H9 (cell line): ENCODE data around the gene MMP24OS. TPM values are rescaled to one million over a fixed set of nuclear protein-coding genes. Genes with fewer than 3 reads are reported as not detected.

Experiments
- DNase-seq: peaks from one replicate; pipeline ENCODE4 v3.0.0-alpha.2; 2017
- H2AFZ ChIP-seq: one replicate; pipeline ENCODE4 v1.6.1; 2013; ENCODE audit warnings: mild to moderate bottlenecking, low read length, control low read depth, moderate library complexity
- H2AK5ac ChIP-seq: 2 replicates; pipeline ENCODE4 v1.6.1; 2013; ENCODE audit warnings: low read length, control low read depth, mixed read lengths; ENCODE audit not compliant: insufficient read length
- H2BK120ac ChIP-seq: one replicate; pipeline ENCODE4 v1.6.1; 2013; ENCODE audit warnings: low read depth, mild to moderate bottlenecking, low read length, control low read depth, inconsistent platforms; ENCODE audit not compliant: poor library complexity, severe bottlenecking
- H2BK12ac ChIP-seq: 2 replicates; pipeline ENCODE4 v1.6.1; 2013; ENCODE audit warnings: low read length, control low read depth, mixed read lengths, low read depth; ENCODE audit not compliant: insufficient read length
- H2BK15ac ChIP-seq: 2 replicates; pipeline ENCODE4 v1.6.1; 2013; ENCODE audit warnings: low read depth, low read length, control low read depth
- H2BK20ac ChIP-seq: one replicate; pipeline ENCODE4 v1.6.1; 2013; ENCODE audit warnings: low read depth, mild to moderate bottlenecking, low read length, control low read depth, inconsistent platforms; ENCODE audit not compliant: poor library complexity, severe bottlenecking
- H2BK5ac ChIP-seq: 2 replicates; pipeline ENCODE4 v1.6.1; 2013; ENCODE audit warnings: low read length, control low read depth, mixed read lengths; ENCODE audit not compliant: insufficient read length
- H3K14ac ChIP-seq: 2 replicates; pipeline ENCODE4 v1.6.1; 2013; ENCODE audit warnings: low read length, control low read depth; ENCODE audit not compliant: insufficient read depth
- H3K18ac ChIP-seq: 2 replicates; pipeline ENCODE4 v1.6.1; 2013; ENCODE audit warnings: low read depth, mild to moderate bottlenecking, mixed read lengths, low read length, control low read depth; ENCODE audit not compliant: insufficient read length
- H3K23ac ChIP-seq: 2 replicates; pipeline ENCODE4 v1.6.1; 2013; ENCODE audit warnings: low read length, control low read depth, mixed read lengths, low read depth; ENCODE audit not compliant: insufficient read length
- H3K23me2 ChIP-seq: 2 replicates; pipeline ENCODE4 v1.6.1; 2013; ENCODE audit warnings: low read depth, mild to moderate bottlenecking, mixed read lengths, low read length, control low read depth; ENCODE audit not compliant: insufficient read length, poor library complexity, severe bottlenecking
- H3K27ac ChIP-seq: 2 replicates; pipeline ENCODE4 v1.5.1; 2013; ENCODE audit warnings: low read length, control low read depth, mixed read lengths, low read depth; ENCODE audit not compliant: insufficient read length
- H3K27me3 ChIP-seq: 2 replicates; pipeline ENCODE4 v1.6.1; 2013; ENCODE audit warnings: low read length, control low read depth, inconsistent platforms; ENCODE audit not compliant: insufficient read depth
- H3K4ac ChIP-seq: 2 replicates; pipeline ENCODE4 v1.6.1; 2013; ENCODE audit warnings: low read depth, mild to moderate bottlenecking, control low read depth, inconsistent platforms, low read length, moderate library complexity
- H3K4me1 ChIP-seq: 2 replicates; pipeline ENCODE4 v1.6.1; 2013; ENCODE audit warnings: low read length, control low read depth, inconsistent platforms; ENCODE audit not compliant: insufficient read depth
- H3K4me2 ChIP-seq: 2 replicates; pipeline ENCODE4 v1.6.1; 2013; ENCODE audit warnings: low read length, control low read depth, mixed read lengths; ENCODE audit not compliant: insufficient read length, insufficient read depth
- H3K56ac ChIP-seq: 2 replicates; pipeline ENCODE4 v1.6.1; 2013; ENCODE audit warnings: low read depth, mild to moderate bottlenecking, mixed read lengths, low read length, control low read depth; ENCODE audit not compliant: insufficient read length
- H3K79me1 ChIP-seq: 2 replicates; pipeline ENCODE4 v1.6.1; 2013; ENCODE audit warnings: low read depth, mild to moderate bottlenecking, moderate library complexity, low read length, control low read depth, inconsistent platforms; ENCODE audit not compliant: insufficient read depth, poor library complexity, severe bottlenecking
- H3K79me2 ChIP-seq: 2 replicates; pipeline ENCODE4 v1.6.1; 2013; ENCODE audit warnings: low read length, control low read depth, inconsistent platforms; ENCODE audit not compliant: insufficient read depth
- H3K9ac ChIP-seq: 2 replicates; pipeline ENCODE4 v1.6.1; 2013; ENCODE audit warnings: low read length, control low read depth, mixed read lengths; ENCODE audit not compliant: insufficient read length; ENCODE audit errors: extremely low read depth
- H3K9me3 ChIP-seq: one replicate; pipeline ENCODE4 v1.6.1; 2013; ENCODE audit warnings: low read depth, low read length, inconsistent platforms; ENCODE audit not compliant: control insufficient read depth
- H3T11ph ChIP-seq: one replicate; pipeline ENCODE4 v1.6.1; 2013; ENCODE audit warnings: mild to moderate bottlenecking, low read length, control low read depth, inconsistent platforms
- H4K20me1 ChIP-seq: one replicate; pipeline ENCODE4 v1.6.1; 2013; ENCODE audit not compliant: control insufficient read depth, insufficient read length, insufficient read depth
- H4K5ac ChIP-seq: 2 replicates; pipeline ENCODE4 v1.6.1; 2013; ENCODE audit warnings: low read depth, mild to moderate bottlenecking, mixed read lengths, low read length, control low read depth; ENCODE audit not compliant: insufficient read length
- H4K8ac ChIP-seq: replicated peaks from 2 replicates; pipeline ENCODE4 v1.6.1; 2013; ENCODE audit warnings: low read length, control low read depth, mixed read lengths, low read depth; ENCODE audit not compliant: insufficient read length
- H4K91ac ChIP-seq: 2 replicates; pipeline ENCODE4 v1.6.1; 2013; ENCODE audit warnings: low read depth, mild to moderate bottlenecking, moderate library complexity, mixed read lengths, low read length, control low read depth; ENCODE audit not compliant: insufficient read length
- H3K27ac Mint-ChIP-seq, 3 experiments: 2 replicates in 2 of 3; 3 replicates in 1 of 3; pipeline ENCODE4 v1.8.0; 2020 to 2021; ENCODE audit warnings: mixed read lengths in 3 of 3, mild to moderate bottlenecking in 1 of 3, moderate library complexity in 1 of 3
- H3K27me3 Mint-ChIP-seq: 2 replicates; pipeline ENCODE4 v1.8.0; 2021; ENCODE audit warnings: low read depth, mild to moderate bottlenecking, moderate library complexity, mixed read lengths
- H3K36me3 Mint-ChIP-seq, 3 experiments: 2 replicates in 2 of 3; 3 replicates in 1 of 3; pipeline ENCODE4 v1.8.0; 2020 to 2021; ENCODE audit warnings: low read depth in 3 of 3, mixed read lengths in 3 of 3; ENCODE audit not compliant: insufficient read depth in 1 of 3
- H3K4me1 Mint-ChIP-seq, 2 experiments: 2 replicates each; pipeline ENCODE4 v1.8.0; 2020; ENCODE audit warnings: mixed read lengths in 2 of 2
- H3K4me3 Mint-ChIP-seq, 2 experiments: 2 replicates in 1 of 2; 3 replicates in 1 of 2; pipeline ENCODE4 v1.8.0; 2020 to 2021; ENCODE audit warnings: mild to moderate bottlenecking in 2 of 2, mixed read lengths in 2 of 2, moderate library complexity in 1 of 2
- H3K9me3 Mint-ChIP-seq, 2 experiments: 2 replicates in 1 of 2; 3 replicates in 1 of 2; pipeline ENCODE4 v1.8.0; 2020; ENCODE audit warnings: mild to moderate bottlenecking in 2 of 2, mixed read lengths in 2 of 2, moderate library complexity in 1 of 2
- CTCF ChIP-seq: fragments of 200-600 bp; sonication (generic); conservative IDR thresholded peaks from 3 replicates; pipeline ENCODE4 v1.8.0; 2021; ENCODE audit warnings: antibody characterized with exemption, mild to moderate bottlenecking
- WGBS: extraction: QIAGEN DNeasy Blood & Tissue Kit; methylation state at CpG from one replicate; pipeline ENCODE4 v1.1.7; 2013; ENCODE audit warnings: missing lambda C conversion rate, low lambda C conversion rate, mixed read lengths; ENCODE audit not compliant: insufficient read length; ENCODE audit errors: extremely low coverage; 5-methylcytosine and 5-hydroxymethylcytosine counted together
- total RNA-seq: library from RNA; stranded (reverse); gene quantifications from 2 replicates; pipeline ENCODE4 v1.2.1, GENCODE V29; 2021

MMP24OS gene
- total RNA-seq, 1 experiment from 2014 or later: 43.8 TPM

GRCh38 chr20:35326740-35327073, 48.8 kb upstream of the MMP24OS start:
- Mint-ChIP-seq H3K27me3 (no peaks in the 10 kb centered on the region), H3K9me3 (no peaks in the 10 kb centered on the region), H3K27ac (no peak overlapping the region), H3K4me3 (no peak overlapping the region), H3K36me3 (no peaks in the 10 kb centered on the region), H3K4me1 (peaks cover 5 to 6% of the 10 kb centered on the region in 2 experiments)
- H3K23ac ChIP-seq: no peak overlapping the region
- no peak overlapping the region for H2BK120ac ChIP-seq
- no peak overlapping the region for H2BK20ac ChIP-seq
- no peak overlapping the region for H2BK5ac ChIP-seq
- no peaks in the 10 kb centered on the region for H3K23me2 ChIP-seq
- H2AK5ac ChIP-seq: no peak overlapping the region
- H3K27ac ChIP-seq: no peak overlapping the region
- no peak overlapping the region for H2BK15ac ChIP-seq
- no peak overlapping the region for H4K5ac ChIP-seq
- no peak overlapping the region for H4K8ac ChIP-seq
- no peak overlapping the region for H3K9ac ChIP-seq
- no peak overlapping the region for H3K14ac ChIP-seq
- 0 out of 2 replicates have a peak, but pooled peaks cover 2% of the 10 kb centered on the region for H3K4me1 ChIP-seq
- no CpG with 5 or more reads among the region's 3 CpGs for WGBS
- H3K18ac ChIP-seq: no peak overlapping the region
- H3K4me2 ChIP-seq: no peak overlapping the region
- no peak overlapping the region for H4K91ac ChIP-seq
- H2BK12ac ChIP-seq: no peak overlapping the region
- no peaks in the 10 kb centered on the region for H3K9me3 ChIP-seq
- H3K79me1 ChIP-seq: no peaks in the 10 kb centered on the region
- H3K56ac ChIP-seq: no peak overlapping the region
- H2AFZ ChIP-seq: no peak overlapping the region
- H3K27me3 ChIP-seq: no peaks in the 10 kb centered on the region
- H4K20me1 ChIP-seq: no peaks in the 10 kb centered on the region
- H3T11ph ChIP-seq: no peak overlapping the region
- H3K79me2 ChIP-seq: no peaks in the 10 kb centered on the region
- TF ChIP-seq CTCF: no peak
- no peak overlapping the region for H3K4ac ChIP-seq
- no peak for DNase-seq
